Upper lobe of right lung (tissue), 1 donor: ENCODE results near the gene MFSD1. TPM values are rescaled to one million over a fixed set of nuclear protein-coding genes. Genes with fewer than 3 reads are reported as not detected.
A peak's percentile ranks its signal among the peaks of the same experiment; 100 is the strongest.

Experiments
- ATAC-seq: fragments of 200-7000 bp; cut with Tn5 transposase; one replicate; pipeline ENCODE4 v1.9.1; 2020; ENCODE audit warnings: mild to moderate bottlenecking, moderate library complexity
- DNase-seq: peaks from one replicate; pipeline ENCODE4 v3.0.0-alpha.2; 2020
- H3K27ac ChIP-seq: fragments of 200-600 bp; one replicate; pipeline ENCODE4 v1.8.0; 2022
- H3K27me3 ChIP-seq: fragments of 200-600 bp; one replicate; pipeline ENCODE4 v1.8.0; 2022; ENCODE audit warnings: mild to moderate bottlenecking
- H3K36me3 ChIP-seq: fragments of 200-600 bp; one replicate; pipeline ENCODE4 v1.8.0; 2022
- H3K4me1 ChIP-seq: fragments of 200-600 bp; one replicate; pipeline ENCODE4 v1.8.0; 2022
- H3K4me3 ChIP-seq: fragments of 200-600 bp; one replicate; pipeline ENCODE4 v1.8.0; 2022; ENCODE audit warnings: mild to moderate bottlenecking
- H3K9me3 ChIP-seq: fragments of 200-600 bp; one replicate; pipeline ENCODE4 v1.8.0; 2022
- CTCF ChIP-seq: fragments of 200-600 bp; IDR thresholded peaks from one replicate; pipeline ENCODE4 v1.8.0; 2022; ENCODE audit warnings: antibody characterized with exemption
- intact Hi-C: fragments of 100-400 bp; cut with DNase I; formaldehyde crosslinking; loops from one replicate; pipeline ENCODE4 v1.11.0; 2022
- total RNA-seq: library from RNA; stranded (reverse); fragmentation: NEBNext Ultra II Directional; extraction: Animal tissue kit (Norgen Biotek cat#: 25700); gene quantifications from one replicate; pipeline ENCODE4 v1.2.1, GENCODE V29; 2021
- donor health status: DM: no; HTN: yes; CAD: no; lungs with severe emphysema.

MFSD1 gene
- total RNA-seq, 1 donor from 2014 or later: 84.5 TPM

GRCh38 chr3:158769549-158769948 lies 32.3 kb upstream of the MFSD1 start:
- Histone ChIP-seq H3K27ac (peak overlapping the region; percentile 48), H3K27me3 (no peaks in the 10 kb centered on the region), H3K4me3 (no peak overlapping the region), H3K9me3 (no peaks in the 10 kb centered on the region), H3K36me3 (no peaks in the 10 kb centered on the region), H3K4me1 (peaks cover 45% of the 10 kb centered on the region)
- DNase-seq (no peak), ATAC-seq (no peak)
- intact Hi-C loops: no loop called here
- no peak for TF ChIP-seq CTCF

GRCh38 chr3:158769952-158770740 lies 31.7 kb upstream of the MFSD1 start:
- intact Hi-C loops: no loop called here
- no peaks in the 10 kb centered on the region for H3K9me3 ChIP-seq
- H3K27ac ChIP-seq: peak overlapping the region; percentile 48
- no peak for TF ChIP-seq CTCF
- ATAC-seq (no peak), DNase-seq (no peak)
- no peaks in the 10 kb centered on the region for H3K27me3 ChIP-seq
- no peaks in the 10 kb centered on the region for H3K36me3 ChIP-seq
- H3K4me3 ChIP-seq: no peak overlapping the region
- peaks cover 51% of the 10 kb centered on the region for H3K4me1 ChIP-seq

GRCh38 chr3:158770741-158771350 lies 31.0 kb upstream of the MFSD1 start:
- Histone ChIP-seq H3K27me3 (no peaks in the 10 kb centered on the region), H3K27ac (peak overlapping the region; percentile 26), H3K9me3 (no peaks in the 10 kb centered on the region), H3K4me3 (no peak overlapping the region), H3K4me1 (peaks cover 58% of the 10 kb centered on the region), H3K36me3 (no peaks in the 10 kb centered on the region)
- no peak for TF ChIP-seq CTCF
- no peak for DNase-seq
- no peak for ATAC-seq
- intact Hi-C loops: no loop called here

DNA sequence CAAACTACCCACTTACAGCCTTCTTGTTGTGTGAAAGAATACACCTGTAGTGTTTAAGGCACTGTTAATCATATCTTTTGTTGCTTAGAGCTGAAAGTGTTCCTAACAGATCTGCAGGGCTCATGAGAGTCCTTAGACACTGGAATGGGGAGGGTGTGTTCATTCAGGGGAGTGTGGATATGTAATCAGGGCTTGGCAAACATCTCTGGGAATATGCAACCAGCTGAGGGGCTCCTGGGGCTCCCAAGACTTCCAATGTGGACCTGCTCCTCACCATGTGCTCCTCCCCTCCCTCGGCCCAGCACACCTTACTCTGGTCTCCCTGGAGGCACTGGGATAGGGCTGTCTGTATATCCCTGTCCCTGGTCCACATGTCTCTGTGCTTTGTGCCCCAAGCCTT lies 30.3 kb upstream of the MFSD1 start:
- DNase-seq: no peak
- peaks cover 61% of the 10 kb centered on the region for H3K4me1 ChIP-seq

DNA sequence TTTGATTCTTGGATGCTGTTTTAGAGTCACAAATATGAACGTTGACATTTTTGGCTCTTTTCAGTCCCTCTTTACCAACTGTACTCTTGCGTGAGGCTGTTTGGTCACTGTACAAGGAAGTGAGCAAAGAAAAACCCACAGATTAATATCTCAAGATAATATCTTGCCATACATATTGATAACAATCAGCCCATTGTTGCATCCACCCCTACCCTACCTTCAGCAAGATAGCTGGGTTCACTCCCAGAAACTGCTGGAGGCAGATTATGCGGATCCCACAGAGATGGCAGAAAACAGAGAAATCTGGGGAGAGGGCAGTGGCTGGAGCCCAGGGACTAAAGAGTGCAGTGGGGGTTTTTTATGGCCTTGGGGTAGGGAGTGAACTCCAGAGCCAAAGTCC lies 29.9 kb upstream of the MFSD1 start:
- DNase-seq (no peak), ATAC-seq (no peak)
- peak overlapping the region; percentile 26 for H3K27ac ChIP-seq
- intact Hi-C loops: no loop called here
- no peaks in the 10 kb centered on the region for H3K9me3 ChIP-seq
- no peak for TF ChIP-seq CTCF
- H3K27me3 ChIP-seq: no peaks in the 10 kb centered on the region
- H3K36me3 ChIP-seq: no peaks in the 10 kb centered on the region
- no peak overlapping the region for H3K4me3 ChIP-seq
- peaks cover 65% of the 10 kb centered on the region for H3K4me1 ChIP-seq

More for the DNA sequence above, 30.3 kb upstream of the MFSD1 start:
- H3K36me3 ChIP-seq: no peaks in the 10 kb centered on the region
- intact Hi-C loops: no loop called here
- no peaks in the 10 kb centered on the region for H3K27me3 ChIP-seq
- no peak overlapping the region for H3K4me3 ChIP-seq
- H3K27ac ChIP-seq: peak overlapping the region; percentile 26
- ATAC-seq: peak; percentile 58
- no peak for TF ChIP-seq CTCF
- no peaks in the 10 kb centered on the region for H3K9me3 ChIP-seq
